Colonic mucosa (tissue), 4 donors: Measurements from ENCODE around the gene ENTPD6. TPM values are rescaled to one million over a fixed set of nuclear protein-coding genes. Genes with fewer than 3 reads are reported as not detected.

Source experiments
- DNase-seq: peaks from one replicate; pipeline ENCODE4 v3.0.0-alpha.2; 2020
- H3K27ac ChIP-seq: fragments of 200-600 bp; one replicate; pipeline ENCODE4 v1.8.0; 2021
- H3K27me3 ChIP-seq: fragments of 200-600 bp; one replicate; pipeline ENCODE4 v1.8.0; 2021
- H3K36me3 ChIP-seq: fragments of 200-600 bp; one replicate; pipeline ENCODE4 v1.8.0; 2021
- H3K4me1 ChIP-seq: fragments of 200-600 bp; one replicate; pipeline ENCODE4 v1.8.0; 2021; ENCODE audit warnings: mild to moderate bottlenecking
- H3K4me3 ChIP-seq: fragments of 200-600 bp; one replicate; pipeline ENCODE4 v1.8.0; 2021
- H3K9ac ChIP-seq, 2 donors: one replicate each; pipeline ENCODE4 v1.7.0; 2013; ENCODE audit warnings: control low read depth in 2 of 2, low read depth in 2 of 2, low read length in 2 of 2
- H3K9me3 ChIP-seq: fragments of 200-600 bp; one replicate; pipeline ENCODE4 v1.8.0; 2021
- CTCF ChIP-seq: fragments of 200-600 bp; IDR thresholded peaks from one replicate; pipeline ENCODE4 v1.8.0; 2022; ENCODE audit warnings: antibody characterized with exemption, mild to moderate bottlenecking
- intact Hi-C: fragments of 100-400 bp; cut with DNase I; formaldehyde crosslinking; loops from one replicate; pipeline ENCODE4 v1.14.1; 2022
- total RNA-seq, 2 donors: library from RNA; stranded (reverse); fragmentation: NEBNext Ultra II Directional in 1 of 2; extraction: Animal tissue kit (Norgen Biotek cat#: 25700) in 1 of 2; gene quantifications; one replicate each; pipeline ENCODE4 v1.2.1, GENCODE V29; 2021
- donor health status: healthy.
- donor health status: DM: no; HTN: no; CAD: no.
- donor health status: DM: no; HTN: no; CAD: no.

The ENTPD6 gene
- total RNA-seq, 2 donors from 2014 or later: 120 to 201 TPM

GRCh38 chr20:25207149-25207959 lies 11.8 kb downstream of the ENTPD6 start:
- no peak for TF ChIP-seq CTCF
- no peak for DNase-seq
- Histone ChIP-seq H3K27me3 (no peaks in the 10 kb centered on the region), H3K4me1 (no peaks in the 10 kb centered on the region), H3K4me3 (no peak overlapping the region), H3K27ac (no peak overlapping the region), H3K9me3 (no peaks in the 10 kb centered on the region), H3K9ac (no peak overlapping the region), H3K36me3 (peaks cover 5% of the 10 kb centered on the region)
- intact Hi-C loops: no loop called here

GRCh38 chr20:25207960-25208534 lies 12.5 kb downstream of the ENTPD6 start:
- DNase-seq: no peak
- no peak overlapping the region for H3K9ac ChIP-seq
- no peaks in the 10 kb centered on the region for H3K27me3 ChIP-seq
- H3K9me3 ChIP-seq: no peaks in the 10 kb centered on the region
- H3K4me1 ChIP-seq: no peaks in the 10 kb centered on the region
- peaks cover 5% of the 10 kb centered on the region for H3K36me3 ChIP-seq
- H3K27ac ChIP-seq: no peak overlapping the region
- no peak overlapping the region for H3K4me3 ChIP-seq
- no peak for TF ChIP-seq CTCF
- intact Hi-C loops: no loop called here

- DNase-seq: no peak
- H3K9me3 ChIP-seq: no peaks in the 10 kb centered on the region
- no peaks in the 10 kb centered on the region for H3K4me1 ChIP-seq
- no peak overlapping the region for H3K4me3 ChIP-seq
- H3K27me3 ChIP-seq: no peaks in the 10 kb centered on the region
- H3K27ac ChIP-seq: no peak overlapping the region
- H3K36me3 ChIP-seq: peaks cover 5% of the 10 kb centered on the region
- no peak for TF ChIP-seq CTCF
- no peak overlapping the region for H3K9ac ChIP-seq
- intact Hi-C loops: no loop called here
These were observed 13.9 kb downstream of the ENTPD6 start for GRCh38 chr20:25209400-25209799.

GRCh38 chr20:25209911-25210310 lies 14.4 kb downstream of the ENTPD6 start:
- Histone ChIP-seq H3K9ac (no peak overlapping the region), H3K27ac (no peak overlapping the region), H3K9me3 (no peaks in the 10 kb centered on the region), H3K4me3 (no peak overlapping the region), H3K36me3 (peaks cover 5% of the 10 kb centered on the region), H3K4me1 (no peaks in the 10 kb centered on the region), H3K27me3 (no peaks in the 10 kb centered on the region)
- DNase-seq: no peak
- no peak for TF ChIP-seq CTCF
- intact Hi-C loops: no loop called here

GRCh38 chr20:25211273-25211672 lies 15.8 kb downstream of the ENTPD6 start:
- Histone ChIP-seq H3K36me3 (peaks cover 5% of the 10 kb centered on the region), H3K9me3 (no peaks in the 10 kb centered on the region), H3K9ac (no peak overlapping the region), H3K27ac (no peak overlapping the region), H3K4me1 (no peaks in the 10 kb centered on the region), H3K4me3 (no peak overlapping the region), H3K27me3 (no peaks in the 10 kb centered on the region)
- intact Hi-C loops: no loop called here
- DNase-seq: no peak
- no peak for TF ChIP-seq CTCF
